ENCODE results near the gene CST7. TPM values are rescaled to one million over a fixed set of nuclear protein-coding genes. Genes with fewer than 3 reads are reported as not detected.

Gene CST7
- total and polyA plus RNA-seq, 2 donors from 2014 or later = 1.4 to 3.7 TPM

GRCh38 chr20:24911461-24911860 is 37.6 kb upstream of the CST7 start:
- Histone ChIP-seq H3K9ac (ENCODE audit: low read length in 3 of 3) (no peak overlapping the region), H3K9me3 (ENCODE audit: control insufficient read depth in 2 of 3, insufficient read depth in 1 of 3, low read length in 3 of 3) (peaks cover 0 to 8% (median 5%) of the 10 kb centered on the region in 3 donors), H3K36me3 (ENCODE audit: control insufficient read depth in 2 of 3, insufficient read depth in 3 of 3, low read length in 3 of 3) (no peaks in the 10 kb centered on the region), H3K27me3 (ENCODE audit: control insufficient read depth, insufficient read depth, low read length) (no peaks in the 10 kb centered on the region), H3K27ac (ENCODE audit: low read depth in 2 of 2, low read length in 2 of 2) (no peak overlapping the region), H3K4me3 (ENCODE audit: low read length in 3 of 3) (no peak overlapping the region), H3K4me1 (ENCODE audit: control insufficient read depth in 2 of 3, insufficient read depth in 2 of 3, low read depth in 1 of 3, low read length in 3 of 3) (no peaks in the 10 kb centered on the region)
- intact Hi-C loops (cut with DNase I) = no loop called here
- DNase-seq (no peak), FAIRE-seq (no peak)
- TF ChIP-seq, protein P1, sequence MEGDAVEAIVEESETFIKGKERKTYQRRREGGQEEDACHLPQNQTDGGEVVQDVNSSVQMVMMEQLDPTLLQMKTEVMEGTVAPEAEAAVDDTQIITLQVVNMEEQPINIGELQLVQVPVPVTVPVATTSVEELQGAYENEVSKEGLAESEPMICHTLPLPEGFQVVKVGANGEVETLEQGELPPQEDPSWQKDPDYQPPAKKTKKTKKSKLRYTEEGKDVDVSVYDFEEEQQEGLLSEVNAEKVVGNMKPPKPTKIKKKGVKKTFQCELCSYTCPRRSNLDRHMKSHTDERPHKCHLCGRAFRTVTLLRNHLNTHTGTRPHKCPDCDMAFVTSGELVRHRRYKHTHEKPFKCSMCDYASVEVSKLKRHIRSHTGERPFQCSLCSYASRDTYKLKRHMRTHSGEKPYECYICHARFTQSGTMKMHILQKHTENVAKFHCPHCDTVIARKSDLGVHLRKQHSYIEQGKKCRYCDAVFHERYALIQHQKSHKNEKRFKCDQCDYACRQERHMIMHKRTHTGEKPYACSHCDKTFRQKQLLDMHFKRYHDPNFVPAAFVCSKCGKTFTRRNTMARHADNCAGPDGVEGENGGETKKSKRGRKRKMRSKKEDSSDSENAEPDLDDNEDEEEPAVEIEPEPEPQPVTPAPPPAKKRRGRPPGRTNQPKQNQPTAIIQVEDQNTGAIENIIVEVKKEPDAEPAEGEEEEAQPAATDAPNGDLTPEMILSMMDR (IDR thresholded peaks at IDR 0.05; ENCODE audit: borderline replicate concordance, extremely low read depth, insufficient read depth) = no peak

DNA sequence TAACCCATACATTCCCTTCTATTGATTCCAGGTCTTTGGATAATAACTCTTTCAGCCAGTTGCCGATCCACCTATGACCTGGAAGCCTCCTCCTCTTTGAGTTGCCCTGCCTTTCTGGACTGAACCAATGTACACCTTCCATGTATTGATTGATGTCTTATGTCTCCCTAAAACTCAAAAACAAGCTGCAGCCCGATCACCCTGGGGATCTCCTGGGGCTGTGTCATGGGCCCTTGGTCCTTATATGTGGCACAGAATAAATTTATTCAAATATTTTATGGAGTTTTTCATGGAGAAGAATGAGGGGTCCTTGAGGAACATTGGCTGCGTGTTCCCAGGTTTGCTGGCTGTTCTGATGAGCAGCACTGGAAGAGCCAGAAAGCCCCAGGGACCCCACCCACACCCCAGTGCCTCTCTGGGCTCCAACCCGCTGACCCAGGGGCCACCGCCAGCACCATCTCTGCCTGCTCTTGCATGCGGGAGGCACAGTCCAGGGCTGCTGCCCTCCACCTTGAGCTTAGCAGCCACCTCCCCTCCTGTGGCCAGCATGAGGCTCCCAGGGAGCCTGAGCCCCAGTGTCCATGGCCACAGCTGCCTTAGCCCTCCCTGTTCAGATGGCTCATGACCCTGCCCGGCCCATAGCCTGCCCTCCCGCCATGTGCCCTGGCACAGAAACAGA is 36.5 kb upstream of the CST7 start:
- DNase-seq (no peak), FAIRE-seq (no peak)
- no peaks in the 10 kb centered on the region for H3K27me3 ChIP-seq (ENCODE audit: control insufficient read depth, insufficient read depth, low read length)
- no peak overlapping the region for H3K4me3 ChIP-seq (ENCODE audit: low read length in 3 of 3)
- H3K27ac ChIP-seq (ENCODE audit: low read depth in 2 of 2, low read length in 2 of 2) = no peak overlapping the region
- H3K9me3 ChIP-seq (ENCODE audit: control insufficient read depth in 2 of 3, insufficient read depth in 1 of 3, low read length in 3 of 3) = peaks cover 0 to under 1% (median 0%) of the 10 kb centered on the region in 3 donors
- no peaks in the 10 kb centered on the region for H3K4me1 ChIP-seq (ENCODE audit: control insufficient read depth in 2 of 3, insufficient read depth in 2 of 3, low read depth in 1 of 3, low read length in 3 of 3)
- H3K9ac ChIP-seq (ENCODE audit: low read length in 3 of 3) = no peak overlapping the region
- H3K36me3 ChIP-seq (ENCODE audit: control insufficient read depth in 2 of 3, insufficient read depth in 3 of 3, low read length in 3 of 3) = no peaks in the 10 kb centered on the region
- TF ChIP-seq, protein P1 (IDR thresholded peaks at IDR 0.05; ENCODE audit: borderline replicate concordance, extremely low read depth, insufficient read depth) = no peak
- intact Hi-C loops (cut with DNase I) = no loop called here

DNA sequence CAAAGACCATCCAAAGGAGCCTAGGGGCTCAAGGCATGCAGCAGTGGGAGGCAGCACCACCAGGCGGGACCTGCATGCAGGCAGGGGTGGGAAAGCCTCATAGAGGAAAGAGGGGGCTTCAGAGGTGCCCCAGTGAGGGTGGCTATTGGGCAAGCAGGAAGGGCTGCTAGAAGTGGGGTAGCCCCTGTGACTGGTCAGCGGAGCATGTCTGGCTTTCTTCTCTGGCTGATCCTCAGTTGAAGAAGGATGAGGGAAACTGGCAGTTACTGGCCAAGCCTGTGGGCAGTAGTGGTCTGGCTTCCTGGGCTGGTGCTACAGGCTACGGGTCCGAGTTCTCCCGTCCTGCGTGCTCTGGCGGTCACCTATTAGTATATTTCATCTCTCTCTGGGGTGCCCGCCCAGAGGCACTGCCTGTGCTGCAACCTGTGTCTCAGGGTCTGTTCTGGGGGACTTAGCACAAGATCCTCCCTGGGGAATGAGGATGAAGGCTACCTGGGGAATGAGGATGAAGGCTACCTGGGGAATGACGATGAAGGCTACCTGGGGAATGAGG is 35.9 kb upstream of the CST7 start:
- H3K27me3 ChIP-seq (ENCODE audit: control insufficient read depth, insufficient read depth, low read length) = no peaks in the 10 kb centered on the region
- TF ChIP-seq, protein P1 (IDR thresholded peaks at IDR 0.05; ENCODE audit: borderline replicate concordance, extremely low read depth, insufficient read depth) = no peak
- no peaks in the 10 kb centered on the region for H3K4me1 ChIP-seq (ENCODE audit: control insufficient read depth in 2 of 3, insufficient read depth in 2 of 3, low read depth in 1 of 3, low read length in 3 of 3)
- no peaks in the 10 kb centered on the region for H3K9me3 ChIP-seq (ENCODE audit: control insufficient read depth in 2 of 3, insufficient read depth in 1 of 3, low read length in 3 of 3)
- H3K4me3 ChIP-seq (ENCODE audit: low read length in 3 of 3) = no peak overlapping the region
- H3K36me3 ChIP-seq (ENCODE audit: control insufficient read depth in 2 of 3, insufficient read depth in 3 of 3, low read length in 3 of 3) = no peaks in the 10 kb centered on the region
- H3K9ac ChIP-seq (ENCODE audit: low read length in 3 of 3) = no peak overlapping the region
- no peak overlapping the region for H3K27ac ChIP-seq (ENCODE audit: low read depth in 2 of 2, low read length in 2 of 2)
- FAIRE-seq (no peak), DNase-seq (peak in 1 of 5 donors; percentile 33)
- intact Hi-C loops (cut with DNase I) = no loop called here
